Suprapubic skin (tissue), 4 donors: Measurements from ENCODE around the gene SOX13.

Experiments used
- CTCF ChIP-seq, 2 donors: fragments of 200-600 bp in 1 of 2; fragments of 450-650 bp in 1 of 2; sonication (generic) in 1 of 2; IDR thresholded peaks; one replicate each; pipeline ENCODE4 v1.5.1; 2016 to 2019; ENCODE audit warnings: antibody characterized with exemption in 2 of 2, mild to moderate bottlenecking in 1 of 2, moderate library complexity in 1 of 2
- EP300 ChIP-seq: sonication (generic); formaldehyde crosslinking; IDR thresholded peaks from one replicate; pipeline ENCODE4 v1.6.1; 2017; ENCODE audit warnings: antibody characterized with exemption
- POLR2A ChIP-seq, 2 donors: fragments of 450-650 bp; IDR thresholded peaks; one replicate each; pipeline ENCODE4 v1.6.1; 2017; ENCODE audit warnings: antibody characterized with exemption in 2 of 2, mild to moderate bottlenecking in 2 of 2, moderate library complexity in 2 of 2
- POLR2AphosphoS5 ChIP-seq, 3 donors: sonication (generic); formaldehyde crosslinking; IDR thresholded peaks; one replicate each; pipeline ENCODE4 v1.6.1; 2017; ENCODE audit warnings: antibody characterized with exemption in 3 of 3

GRCh38 chr1:204105131-204105515 is 32.2 kb downstream of the SOX13 start:
- TF ChIP-seq CTCF (IDR thresholded peaks at IDR 0.05), result no peak
- no peak for TF ChIP-seq EP300
- TF ChIP-seq POLR2A (IDR thresholded peaks at IDR 0.05), result no peak
- TF ChIP-seq POLR2AphosphoS5 (IDR thresholded peaks at IDR 0.05), result no peak
